ENCODE data around the gene TEX13D.

The TEX13D gene

GRCh38 chrX:124348885-124349453 is 16.5 kb downstream of the TEX13D start:
- DNase-seq, result no peak

- DNase-seq, result no peak
These were observed 22.2 kb downstream of the TEX13D start for GRCh38 chrX:124354648-124355047.

GRCh38 chrX:124358800-124359383 is 26.4 kb downstream of the TEX13D start:
- DNase-seq, result no peak

- no peak for DNase-seq
These were observed 29.6 kb downstream of the TEX13D start for GRCh38 chrX:124362072-124362471.

- DNase-seq, result no peak
These were observed 30.3 kb downstream of the TEX13D start for GRCh38 chrX:124362761-124363160.

- DNase-seq, result no peak
These were observed 37.3 kb downstream of the TEX13D start for GRCh38 chrX:124369722-124370121.

- no peak for DNase-seq
These were observed 40.9 kb downstream of the TEX13D start for GRCh38 chrX:124373348-124373747.

GRCh38 chrX:124378643-124379042 is 46.2 kb downstream of the TEX13D start:
- DNase-seq, result no peak

- no peak for DNase-seq
These were observed 50.9 kb downstream of the TEX13D start for GRCh38 chrX:124383354-124383753.

- no peak for DNase-seq
These were observed 53.9 kb downstream of the TEX13D start for GRCh38 chrX:124386401-124386800.
